HL-60 (cell line): ENCODE results near the gene NCKIPSD.

ENCODE experiments used
- GABPA ChIP-seq: IDR thresholded peaks from 2 replicates; pipeline ENCODE4 v1.6.1; 2012; ENCODE audit warnings: low read depth
- POLR2AphosphoS5 ChIP-seq: IDR thresholded peaks from 2 replicates; pipeline ENCODE4 v1.6.1; 2012; ENCODE audit warnings: low read depth
- SPI1 ChIP-seq: IDR thresholded peaks from 2 replicates; pipeline ENCODE4 v1.6.1; 2012; ENCODE audit warnings: low read depth, mild to moderate bottlenecking, borderline replicate concordance
- TF ChIP-seq, protein P1 (sequence below): IDR thresholded peaks from one replicate; pipeline ENCODE4 v1.5.1; 2011; ENCODE audit warnings: low read length, control low read depth, inconsistent platforms; ENCODE audit not compliant: insufficient read depth
- TF ChIP-seq, protein P2 (sequence below): IDR thresholded peaks from 2 replicates; pipeline ENCODE4 v1.6.1; 2012; ENCODE audit warnings: low read depth; ENCODE audit not compliant: insufficient replicate concordance

DNA sequence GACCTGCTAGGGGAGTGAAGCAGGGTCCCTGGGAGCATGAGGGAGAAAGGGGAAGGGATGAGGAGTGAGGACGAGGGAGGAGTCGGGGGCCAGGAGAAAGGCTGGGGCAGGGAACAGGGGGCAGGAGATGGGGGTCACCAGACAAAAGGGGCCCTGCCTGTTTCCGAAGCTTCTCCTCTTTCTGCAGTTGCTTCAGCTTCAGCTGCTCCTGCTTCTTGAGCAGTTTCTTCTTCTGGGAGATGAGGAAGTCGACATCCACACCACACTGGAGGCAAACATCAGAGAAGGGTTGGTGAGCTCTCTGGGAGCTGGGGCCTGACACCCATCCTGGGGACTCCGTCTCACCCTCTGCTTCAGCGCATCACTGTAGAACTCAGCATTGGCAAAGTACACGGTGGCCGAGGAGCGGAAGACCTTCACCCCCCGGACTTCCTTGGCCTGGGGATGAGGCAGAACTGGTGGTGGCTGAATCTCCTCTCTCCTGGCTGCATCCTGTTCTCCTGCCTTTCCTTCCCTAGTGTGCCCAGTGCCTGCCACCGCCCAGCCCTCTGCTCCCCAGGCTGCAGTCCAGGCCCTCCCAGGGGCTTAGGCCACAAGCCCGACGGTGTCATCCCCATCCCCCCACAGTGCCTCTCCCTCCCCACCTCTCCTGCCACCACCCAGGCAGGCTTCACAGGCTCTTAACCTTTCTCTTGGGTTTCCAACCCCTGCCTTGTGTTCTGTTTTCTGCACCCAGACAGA lies 57.3 kb downstream of the NCKIPSD start:
- TF ChIP-seq, protein P1, sequence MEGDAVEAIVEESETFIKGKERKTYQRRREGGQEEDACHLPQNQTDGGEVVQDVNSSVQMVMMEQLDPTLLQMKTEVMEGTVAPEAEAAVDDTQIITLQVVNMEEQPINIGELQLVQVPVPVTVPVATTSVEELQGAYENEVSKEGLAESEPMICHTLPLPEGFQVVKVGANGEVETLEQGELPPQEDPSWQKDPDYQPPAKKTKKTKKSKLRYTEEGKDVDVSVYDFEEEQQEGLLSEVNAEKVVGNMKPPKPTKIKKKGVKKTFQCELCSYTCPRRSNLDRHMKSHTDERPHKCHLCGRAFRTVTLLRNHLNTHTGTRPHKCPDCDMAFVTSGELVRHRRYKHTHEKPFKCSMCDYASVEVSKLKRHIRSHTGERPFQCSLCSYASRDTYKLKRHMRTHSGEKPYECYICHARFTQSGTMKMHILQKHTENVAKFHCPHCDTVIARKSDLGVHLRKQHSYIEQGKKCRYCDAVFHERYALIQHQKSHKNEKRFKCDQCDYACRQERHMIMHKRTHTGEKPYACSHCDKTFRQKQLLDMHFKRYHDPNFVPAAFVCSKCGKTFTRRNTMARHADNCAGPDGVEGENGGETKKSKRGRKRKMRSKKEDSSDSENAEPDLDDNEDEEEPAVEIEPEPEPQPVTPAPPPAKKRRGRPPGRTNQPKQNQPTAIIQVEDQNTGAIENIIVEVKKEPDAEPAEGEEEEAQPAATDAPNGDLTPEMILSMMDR = no peak
- TF ChIP-seq SPI1 (no peak), POLR2AphosphoS5 (no peak), GABPA (no peak)
- TF ChIP-seq, protein P2, sequence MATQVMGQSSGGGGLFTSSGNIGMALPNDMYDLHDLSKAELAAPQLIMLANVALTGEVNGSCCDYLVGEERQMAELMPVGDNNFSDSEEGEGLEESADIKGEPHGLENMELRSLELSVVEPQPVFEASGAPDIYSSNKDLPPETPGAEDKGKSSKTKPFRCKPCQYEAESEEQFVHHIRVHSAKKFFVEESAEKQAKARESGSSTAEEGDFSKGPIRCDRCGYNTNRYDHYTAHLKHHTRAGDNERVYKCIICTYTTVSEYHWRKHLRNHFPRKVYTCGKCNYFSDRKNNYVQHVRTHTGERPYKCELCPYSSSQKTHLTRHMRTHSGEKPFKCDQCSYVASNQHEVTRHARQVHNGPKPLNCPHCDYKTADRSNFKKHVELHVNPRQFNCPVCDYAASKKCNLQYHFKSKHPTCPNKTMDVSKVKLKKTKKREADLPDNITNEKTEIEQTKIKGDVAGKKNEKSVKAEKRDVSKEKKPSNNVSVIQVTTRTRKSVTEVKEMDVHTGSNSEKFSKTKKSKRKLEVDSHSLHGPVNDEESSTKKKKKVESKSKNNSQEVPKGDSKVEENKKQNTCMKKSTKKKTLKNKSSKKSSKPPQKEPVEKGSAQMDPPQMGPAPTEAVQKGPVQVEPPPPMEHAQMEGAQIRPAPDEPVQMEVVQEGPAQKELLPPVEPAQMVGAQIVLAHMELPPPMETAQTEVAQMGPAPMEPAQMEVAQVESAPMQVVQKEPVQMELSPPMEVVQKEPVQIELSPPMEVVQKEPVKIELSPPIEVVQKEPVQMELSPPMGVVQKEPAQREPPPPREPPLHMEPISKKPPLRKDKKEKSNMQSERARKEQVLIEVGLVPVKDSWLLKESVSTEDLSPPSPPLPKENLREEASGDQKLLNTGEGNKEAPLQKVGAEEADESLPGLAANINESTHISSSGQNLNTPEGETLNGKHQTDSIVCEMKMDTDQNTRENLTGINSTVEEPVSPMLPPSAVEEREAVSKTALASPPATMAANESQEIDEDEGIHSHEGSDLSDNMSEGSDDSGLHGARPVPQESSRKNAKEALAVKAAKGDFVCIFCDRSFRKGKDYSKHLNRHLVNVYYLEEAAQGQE = no peak
